Omental fat pad (tissue), 4 donors: ENCODE results near the gene CPA3. TPM values are rescaled to one million over a fixed set of nuclear protein-coding genes. Genes with fewer than 3 reads are reported as not detected.

Experiments
- ATAC-seq: fragments of 150-250 bp; one replicate; pipeline ENCODE4 v1.9.1; 2016; ENCODE audit warnings: mild to moderate bottlenecking, moderate library complexity; ENCODE audit not compliant: low FRiP score
- DNase-seq: peaks from one replicate; pipeline ENCODE4 v3.0.0-alpha.2; 2019; ENCODE audit warnings: low spot score
- total RNA-seq, 4 donors: library from RNA; depleted of rRNA; stranded (reverse); fragments of >200 nt; gene quantifications; one replicate each; pipeline ENCODE4 v1.1.0, GENCODE V29; 2016
- TF ChIP-seq, protein P1 (sequence below), 3 donors: fragments of 450-650 bp; IDR thresholded peaks; one replicate each; pipeline ENCODE4 v1.5.1; 2016 to 2017; ENCODE audit warnings: antibody characterized with exemption in 3 of 3, mild to moderate bottlenecking in 3 of 3, moderate library complexity in 2 of 3

Gene CPA3
- total RNA-seq, 4 donors from 2014 or later, result 4.8 to 21.5 (median 14.4) TPM

DNA sequence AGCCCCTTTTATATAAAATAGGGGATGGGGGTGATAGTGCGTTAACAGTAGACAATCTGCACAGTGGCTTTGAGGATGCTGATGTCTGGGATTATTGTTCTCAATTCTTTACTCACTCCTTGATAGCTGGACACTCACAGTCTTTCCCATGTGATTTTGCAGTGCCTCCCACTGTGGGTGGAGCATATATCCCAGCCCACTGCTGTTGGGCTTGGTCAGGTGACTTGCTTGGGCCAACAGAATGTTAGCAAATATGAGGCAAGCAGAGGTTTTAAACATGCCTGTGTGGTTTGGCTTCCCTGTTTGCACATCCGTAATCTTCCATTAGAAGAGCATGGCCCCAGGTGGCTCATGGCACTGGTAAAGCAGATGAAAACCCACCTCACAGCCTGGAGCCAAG lies 46.5 kb downstream of the CPA3 start:
- no peak for ATAC-seq
- DNase-seq, result no peak
- TF ChIP-seq, protein P1, sequence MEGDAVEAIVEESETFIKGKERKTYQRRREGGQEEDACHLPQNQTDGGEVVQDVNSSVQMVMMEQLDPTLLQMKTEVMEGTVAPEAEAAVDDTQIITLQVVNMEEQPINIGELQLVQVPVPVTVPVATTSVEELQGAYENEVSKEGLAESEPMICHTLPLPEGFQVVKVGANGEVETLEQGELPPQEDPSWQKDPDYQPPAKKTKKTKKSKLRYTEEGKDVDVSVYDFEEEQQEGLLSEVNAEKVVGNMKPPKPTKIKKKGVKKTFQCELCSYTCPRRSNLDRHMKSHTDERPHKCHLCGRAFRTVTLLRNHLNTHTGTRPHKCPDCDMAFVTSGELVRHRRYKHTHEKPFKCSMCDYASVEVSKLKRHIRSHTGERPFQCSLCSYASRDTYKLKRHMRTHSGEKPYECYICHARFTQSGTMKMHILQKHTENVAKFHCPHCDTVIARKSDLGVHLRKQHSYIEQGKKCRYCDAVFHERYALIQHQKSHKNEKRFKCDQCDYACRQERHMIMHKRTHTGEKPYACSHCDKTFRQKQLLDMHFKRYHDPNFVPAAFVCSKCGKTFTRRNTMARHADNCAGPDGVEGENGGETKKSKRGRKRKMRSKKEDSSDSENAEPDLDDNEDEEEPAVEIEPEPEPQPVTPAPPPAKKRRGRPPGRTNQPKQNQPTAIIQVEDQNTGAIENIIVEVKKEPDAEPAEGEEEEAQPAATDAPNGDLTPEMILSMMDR (IDR thresholded peaks at IDR 0.05), result no peak

DNA sequence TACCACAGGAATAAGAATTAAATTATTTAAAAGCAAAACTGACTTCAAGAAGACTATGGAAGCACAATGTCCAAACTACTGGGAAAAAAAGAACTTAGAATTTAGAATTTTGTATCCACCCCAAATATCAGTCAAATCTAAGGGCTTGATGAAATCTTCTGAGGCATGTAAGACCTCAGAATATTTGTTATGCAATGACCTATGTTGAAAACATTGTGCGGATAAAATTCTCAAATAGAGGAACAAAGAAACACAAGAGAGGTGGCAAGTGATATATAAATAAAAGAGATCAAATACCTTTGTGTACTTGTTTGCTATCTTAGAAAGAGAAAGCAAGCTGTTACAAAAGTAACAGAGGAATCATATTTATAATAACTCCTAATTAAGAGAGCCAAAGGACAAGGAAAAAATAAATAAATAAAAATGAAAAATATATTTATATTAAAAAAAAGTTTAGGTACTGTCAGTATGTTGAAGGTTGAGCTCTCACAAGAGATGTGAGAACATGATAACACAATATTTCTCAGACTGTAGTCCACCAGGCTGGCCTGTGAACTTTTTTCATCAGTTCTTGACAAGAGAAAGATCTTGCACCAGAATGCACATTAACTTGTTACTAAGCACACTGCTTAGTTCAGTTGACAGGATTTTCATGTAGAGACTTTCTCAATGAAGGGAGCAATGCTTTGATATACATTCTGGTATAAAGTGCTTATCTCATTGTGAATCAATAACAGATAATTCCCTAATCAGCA lies 50.0 kb downstream of the CPA3 start:
- TF ChIP-seq, protein P1 (IDR thresholded peaks at IDR 0.05), result no peak
- ATAC-seq (no peak), DNase-seq (no peak)

DNA sequence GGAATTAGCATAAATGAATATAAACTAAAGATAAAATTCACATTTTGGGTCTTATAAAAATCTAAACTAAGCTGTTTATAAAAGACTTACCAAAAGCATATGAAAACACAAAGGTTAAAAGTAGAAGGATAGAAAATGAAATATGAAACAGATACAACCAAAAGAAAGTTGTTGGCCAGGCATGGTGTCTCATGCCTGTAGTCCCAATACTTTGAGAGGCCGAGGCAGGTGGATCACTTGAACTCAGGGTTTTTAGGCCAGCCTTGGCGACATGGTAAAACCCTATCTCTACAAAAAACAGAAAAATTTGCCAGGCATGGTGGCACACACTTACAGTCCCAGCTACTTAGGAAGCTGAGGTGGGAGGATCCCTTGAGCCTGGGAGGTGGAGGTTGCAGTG lies 51.0 kb downstream of the CPA3 start:
- TF ChIP-seq, protein P1 (IDR thresholded peaks at IDR 0.05), result no peak
- DNase-seq (no peak), ATAC-seq (no peak)

DNA sequence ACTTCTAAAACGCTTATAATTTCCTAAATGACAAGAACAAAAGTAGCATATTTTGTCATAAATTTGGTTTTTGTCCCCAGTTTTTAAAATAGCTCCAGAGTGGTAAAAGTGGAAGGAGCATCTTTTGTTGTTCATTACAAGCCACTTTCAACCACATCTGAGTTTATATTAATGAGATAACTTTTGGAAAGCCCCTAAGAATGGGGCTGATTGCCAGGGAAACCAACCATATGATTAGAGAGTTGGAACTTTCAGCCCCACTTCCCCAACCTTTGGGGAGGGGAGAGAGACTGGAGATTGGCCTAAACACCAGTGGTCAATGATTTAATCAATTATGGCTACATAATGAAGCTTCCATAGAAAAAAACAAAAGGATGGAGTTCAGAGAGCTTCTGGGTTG lies 57.4 kb downstream of the CPA3 start:
- TF ChIP-seq, protein P1 (IDR thresholded peaks at IDR 0.05), result no peak
- ATAC-seq, result no peak

GRCh38 chr3:148923592-148923991 lies 58.5 kb downstream of the CPA3 start:
- TF ChIP-seq, protein P1 (IDR thresholded peaks at IDR 0.05), result no peak
- ATAC-seq (no peak), DNase-seq (no peak)

More for the DNA sequence above, 57.4 kb downstream of the CPA3 start:
- no peak for DNase-seq

DNA sequence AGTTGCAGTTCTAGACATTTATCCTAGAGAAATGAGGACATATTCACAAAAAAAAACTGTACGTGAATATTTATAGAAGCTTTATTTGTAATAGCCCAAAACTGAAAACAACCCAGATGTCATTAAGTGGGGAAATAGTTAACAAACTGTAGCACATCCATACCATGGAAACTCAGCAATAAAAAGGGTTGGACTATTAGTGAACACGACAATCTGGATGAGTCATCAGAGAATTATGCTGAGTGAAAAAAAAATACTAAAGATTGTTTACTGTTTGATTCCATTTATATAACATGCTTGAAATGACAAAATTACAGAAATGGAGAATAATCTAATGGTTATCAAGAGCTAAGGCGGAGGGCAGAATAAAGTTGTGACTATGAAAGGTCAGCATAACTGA lies 59.5 kb downstream of the CPA3 start:
- ATAC-seq, result no peak

More for the DNA sequence above, 59.5 kb downstream of the CPA3 start:
- DNase-seq, result no peak
- TF ChIP-seq, protein P1 (IDR thresholded peaks at IDR 0.05), result no peak
